ENCODE measurements around the gene KMO.
A peak's percentile ranks its signal among the peaks of the same experiment; 100 is the strongest.

Gene KMO

DNA sequence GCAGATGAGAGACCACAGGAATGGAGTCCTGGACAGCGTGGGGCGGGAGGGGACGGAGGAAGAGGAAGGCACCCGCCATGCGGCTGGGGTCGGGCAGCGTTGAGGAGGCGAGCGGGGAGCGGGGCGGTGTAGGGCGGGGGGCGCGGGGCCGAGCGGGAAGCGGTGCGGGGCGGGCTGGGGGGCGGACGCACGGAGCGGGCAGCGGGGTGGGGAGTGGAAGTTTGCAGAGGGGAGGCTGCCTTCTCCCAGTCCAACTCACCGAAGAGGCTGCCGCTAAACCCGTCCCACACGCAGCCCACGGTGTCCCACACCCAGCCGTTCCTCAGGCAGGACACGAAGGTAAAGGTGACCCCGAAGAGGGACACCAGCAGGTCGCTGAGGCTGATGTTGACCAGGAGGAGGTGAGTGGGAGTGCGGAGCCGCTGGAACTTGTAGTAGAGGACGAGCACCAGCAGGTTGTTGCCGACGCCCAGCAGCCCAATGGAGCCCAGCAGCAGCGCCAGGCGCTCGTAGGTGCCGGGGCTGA lies 107.5 kb downstream of the KMO start:
- no peak for TF ChIP-seq CTCF (IDR thresholded peaks at IDR 0.05; ENCODE audit: extremely low read depth, insufficient read depth, missing control alignments)
- in situ Hi-C loops (cut with MboI; ENCODE audit: low pct_unique_long_range_greater_than_20kb, low sequenced_read_pairs, unreplicated experiment), result loop anchor here (10.0 kb wide), 1 partner anchor 195 kb away; no protein-coding TSS in a partner anchor
- no peak for DNase-seq (ENCODE audit: low spot score)

DNA sequence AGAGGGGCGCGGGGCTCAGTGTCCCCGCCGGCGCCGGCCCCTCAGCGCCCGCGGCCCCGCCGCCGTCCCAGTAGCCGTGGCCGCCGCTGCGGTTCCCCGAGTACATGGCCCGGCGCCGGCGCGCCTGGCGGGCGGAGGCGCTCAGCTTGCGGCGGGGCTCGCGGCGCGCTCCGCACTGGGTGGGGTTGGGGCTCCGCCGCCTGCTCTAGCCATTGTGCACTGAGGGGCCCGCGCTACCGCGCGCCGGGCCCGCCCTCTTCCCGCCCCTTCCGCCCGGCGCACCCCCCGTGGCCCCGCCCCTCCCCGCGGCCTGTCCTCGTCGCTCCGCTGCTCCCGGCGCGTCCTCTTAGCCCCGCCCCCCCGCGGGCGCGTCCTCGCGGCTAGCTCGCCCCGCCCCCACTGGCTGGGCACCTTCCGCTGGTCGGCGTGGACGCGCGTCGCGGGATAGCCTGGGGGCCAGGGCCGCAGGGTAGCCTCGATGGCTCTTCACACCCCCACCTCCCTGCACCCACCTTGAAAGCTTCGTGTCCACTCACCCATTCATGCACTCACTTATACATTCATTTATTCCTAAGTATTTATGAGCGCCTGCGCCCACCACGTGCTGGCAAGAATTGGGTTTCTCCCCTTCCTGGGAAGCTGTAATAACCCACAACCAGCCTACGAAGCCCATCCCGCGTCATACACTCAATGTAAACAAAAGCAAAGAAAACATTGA lies 108.1 kb downstream of the KMO start, which contains the start of the genes CHML and OPN3:
Gene CHML, minus strand, starts transcription at position 221 of the 718 bp plus-strand sequence. CDS start 4,603 bp downstream, outside the sequence.
Gene OPN3, minus strand, starts transcription at position 221 of the 718 bp plus-strand sequence. Its CDS starts 115 bp downstream, at position 106.
- no peak for TF ChIP-seq CTCF (IDR thresholded peaks at IDR 0.05; ENCODE audit: extremely low read depth, insufficient read depth, missing control alignments)
- in situ Hi-C loops (cut with MboI; ENCODE audit: low pct_unique_long_range_greater_than_20kb, low sequenced_read_pairs, unreplicated experiment), result no loop called here

DNA sequence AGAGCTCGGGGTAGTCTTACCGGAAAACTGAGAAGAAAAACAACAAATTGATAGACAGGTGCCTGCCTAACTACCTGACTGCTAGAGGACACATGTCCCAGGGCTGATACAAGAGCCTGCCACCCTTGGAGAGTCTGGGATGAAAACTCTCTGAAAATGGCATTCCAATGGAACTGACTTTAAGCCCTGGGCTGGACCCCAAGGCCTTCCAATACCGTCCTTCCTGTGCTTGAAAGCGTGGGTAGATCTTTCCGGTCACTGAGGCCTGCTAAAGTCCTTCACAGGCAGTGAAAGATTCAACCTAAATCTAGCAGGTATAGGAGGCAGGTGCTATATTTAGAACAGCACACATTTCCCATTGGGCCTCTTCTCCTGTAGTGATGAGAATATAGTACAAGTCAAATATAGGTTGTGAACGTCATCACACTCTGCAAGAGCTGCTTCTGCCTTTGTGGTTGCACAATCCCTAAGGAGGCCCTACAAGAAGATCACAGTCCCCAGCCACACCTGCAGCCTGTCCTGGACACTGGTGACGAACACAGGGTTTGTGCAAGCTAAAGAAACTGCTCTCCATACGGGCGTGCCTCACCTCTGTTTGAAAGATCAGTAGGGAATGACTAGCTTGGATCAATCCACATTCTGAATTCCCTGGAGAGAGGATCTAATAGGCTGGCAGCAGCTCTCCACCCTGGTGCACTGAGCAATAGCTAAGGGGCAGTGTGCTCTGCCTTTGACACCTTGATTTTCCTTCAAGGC lies 108.9 kb downstream of the KMO start:
- DNase-seq (ENCODE audit: low spot score), result no peak
- TF ChIP-seq CTCF (IDR thresholded peaks at IDR 0.05; ENCODE audit: extremely low read depth, insufficient read depth, missing control alignments), result no peak
- in situ Hi-C loops (cut with MboI; ENCODE audit: low pct_unique_long_range_greater_than_20kb, low sequenced_read_pairs, unreplicated experiment), result no loop called here

More for the DNA sequence above, 108.1 kb downstream of the KMO start, which contains the start of the genes CHML and OPN3:
- peak; percentile 98 for DNase-seq (ENCODE audit: low spot score)

DNA sequence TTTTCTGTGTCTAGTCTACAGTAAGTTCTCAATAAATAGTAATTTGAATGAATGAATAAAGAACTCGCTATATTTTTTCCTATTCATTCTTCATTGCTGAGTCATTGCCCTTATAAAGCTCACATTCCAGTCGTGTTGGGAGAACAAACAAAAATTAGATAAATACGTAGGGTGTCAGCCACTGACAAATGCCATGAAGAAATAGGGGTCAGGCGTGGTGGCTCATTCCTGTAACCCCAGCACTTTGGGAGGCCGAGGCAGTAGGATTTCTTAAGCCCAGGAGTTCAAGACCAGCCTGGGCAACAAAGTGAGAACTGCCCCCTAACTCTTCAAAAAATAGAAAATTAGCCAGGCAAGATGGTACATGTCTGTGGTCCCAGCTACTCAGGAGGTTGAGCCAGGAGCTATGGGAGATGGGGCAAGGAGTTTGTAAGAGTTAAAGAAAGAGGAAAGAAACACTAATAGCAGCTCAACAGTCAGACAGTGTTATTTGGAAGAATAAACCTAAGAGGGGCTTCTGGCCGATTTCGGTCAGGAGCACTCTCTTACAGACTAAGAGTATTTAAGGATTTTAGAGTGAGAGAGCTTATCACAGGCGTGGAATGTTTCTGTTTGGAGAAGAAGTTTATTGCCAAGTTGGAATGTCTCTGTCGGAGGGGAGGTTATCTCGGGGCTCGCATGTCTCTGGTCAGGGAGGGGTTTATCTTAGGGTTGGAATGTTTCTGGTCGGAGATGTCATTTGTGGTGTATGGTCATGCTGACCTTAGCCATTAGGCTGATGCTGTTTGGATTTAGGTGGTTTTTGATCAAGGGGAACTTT lies 109.8 kb downstream of the KMO start:
- no peak for TF ChIP-seq CTCF (IDR thresholded peaks at IDR 0.05; ENCODE audit: extremely low read depth, insufficient read depth, missing control alignments)
- DNase-seq (ENCODE audit: low spot score), result no peak
- in situ Hi-C loops (cut with MboI; ENCODE audit: low pct_unique_long_range_greater_than_20kb, low sequenced_read_pairs, unreplicated experiment), result no loop called here

DNA sequence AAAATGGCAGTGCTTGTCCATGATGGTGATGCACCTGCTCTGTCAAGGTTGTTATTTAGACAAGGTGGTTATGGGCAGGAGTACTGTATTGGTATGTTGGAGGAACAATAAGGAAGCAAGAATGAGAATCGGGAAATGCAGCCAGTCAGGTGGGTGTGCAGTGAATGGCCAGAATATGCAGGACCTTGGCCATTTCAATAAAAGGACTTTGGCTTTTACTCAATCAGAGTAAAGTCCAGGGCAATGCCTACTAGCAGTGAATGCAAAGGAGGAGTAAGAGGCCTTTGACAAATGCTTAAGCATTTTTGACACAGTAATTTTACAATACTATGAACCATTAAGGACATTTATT lies 110.4 kb downstream of the KMO start:
- no peak for TF ChIP-seq CTCF (IDR thresholded peaks at IDR 0.05; ENCODE audit: extremely low read depth, insufficient read depth, missing control alignments)
- in situ Hi-C loops (cut with MboI; ENCODE audit: low pct_unique_long_range_greater_than_20kb, low sequenced_read_pairs, unreplicated experiment), result no loop called here
- no peak for DNase-seq (ENCODE audit: low spot score)

- in situ Hi-C loops (cut with MboI; ENCODE audit: low pct_unique_long_range_greater_than_20kb, low sequenced_read_pairs, unreplicated experiment), result no loop called here
- TF ChIP-seq CTCF (IDR thresholded peaks at IDR 0.05; ENCODE audit: extremely low read depth, insufficient read depth, missing control alignments), result no peak
- no peak for DNase-seq (ENCODE audit: low spot score)
Observed at GRCh38 chr1:241644259-241644658, 112.1 kb downstream of the KMO start.

Measured in GM13977 (cell line).